ENCODE data around the gene KIF3A.

The KIF3A gene

GRCh38 chr5:132675936-132676689 is 61.2 kb downstream of the KIF3A start:
- TF ChIP-seq, protein P1, sequence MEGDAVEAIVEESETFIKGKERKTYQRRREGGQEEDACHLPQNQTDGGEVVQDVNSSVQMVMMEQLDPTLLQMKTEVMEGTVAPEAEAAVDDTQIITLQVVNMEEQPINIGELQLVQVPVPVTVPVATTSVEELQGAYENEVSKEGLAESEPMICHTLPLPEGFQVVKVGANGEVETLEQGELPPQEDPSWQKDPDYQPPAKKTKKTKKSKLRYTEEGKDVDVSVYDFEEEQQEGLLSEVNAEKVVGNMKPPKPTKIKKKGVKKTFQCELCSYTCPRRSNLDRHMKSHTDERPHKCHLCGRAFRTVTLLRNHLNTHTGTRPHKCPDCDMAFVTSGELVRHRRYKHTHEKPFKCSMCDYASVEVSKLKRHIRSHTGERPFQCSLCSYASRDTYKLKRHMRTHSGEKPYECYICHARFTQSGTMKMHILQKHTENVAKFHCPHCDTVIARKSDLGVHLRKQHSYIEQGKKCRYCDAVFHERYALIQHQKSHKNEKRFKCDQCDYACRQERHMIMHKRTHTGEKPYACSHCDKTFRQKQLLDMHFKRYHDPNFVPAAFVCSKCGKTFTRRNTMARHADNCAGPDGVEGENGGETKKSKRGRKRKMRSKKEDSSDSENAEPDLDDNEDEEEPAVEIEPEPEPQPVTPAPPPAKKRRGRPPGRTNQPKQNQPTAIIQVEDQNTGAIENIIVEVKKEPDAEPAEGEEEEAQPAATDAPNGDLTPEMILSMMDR (IDR thresholded peaks at IDR 0.05; ENCODE audit: extremely low read depth, missing control alignments) = no peak
- no peak for DNase-seq (ENCODE audit: low spot score)

GRCh38 chr5:132674671-132675506 is 62.5 kb downstream of the KIF3A start:
- DNase-seq (ENCODE audit: low spot score) = peak; percentile 79
- TF ChIP-seq, protein P1 (IDR thresholded peaks at IDR 0.05; ENCODE audit: extremely low read depth, missing control alignments) = no peak

DNA sequence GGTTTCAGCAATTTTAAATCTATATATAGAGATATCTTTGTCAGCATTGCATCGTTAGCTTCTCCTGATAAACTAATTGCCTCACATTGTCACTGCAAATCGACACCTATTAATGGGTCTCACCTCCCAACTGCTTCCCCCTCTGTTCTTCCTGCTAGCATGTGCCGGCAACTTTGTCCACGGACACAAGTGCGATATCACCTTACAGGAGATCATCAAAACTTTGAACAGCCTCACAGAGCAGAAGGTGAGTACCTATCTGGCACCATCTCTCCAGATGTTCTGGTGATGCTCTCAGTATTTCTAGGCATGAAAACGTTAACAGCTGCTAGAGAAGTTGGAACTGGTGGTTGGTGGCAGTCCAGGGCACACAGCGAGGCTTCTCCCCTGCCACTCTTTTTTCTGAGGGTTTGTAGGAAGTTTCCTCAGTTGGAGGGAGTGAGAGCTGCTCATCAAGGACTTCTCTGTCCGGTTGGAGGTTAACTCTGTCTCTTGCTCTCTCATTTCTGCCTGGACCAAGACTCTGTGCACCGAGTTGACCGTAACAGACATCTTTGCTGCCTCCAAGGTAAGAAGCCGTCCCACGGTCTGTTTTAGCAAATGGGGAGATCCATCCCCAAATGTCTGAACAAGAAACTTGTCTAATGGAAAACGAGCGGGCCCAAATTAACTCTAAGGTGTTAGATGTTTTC is 63.3 kb downstream of the KIF3A start, which contains the start of gene IL4:
Gene IL4 (plus strand): TSS at position 51 of the 692 bp plus-strand sequence. CDS start 62 bp downstream, at position 113.
- TF ChIP-seq, protein P1 (IDR thresholded peaks at IDR 0.05; ENCODE audit: extremely low read depth, missing control alignments) = no peak
- no peak for DNase-seq (ENCODE audit: low spot score)

DNA sequence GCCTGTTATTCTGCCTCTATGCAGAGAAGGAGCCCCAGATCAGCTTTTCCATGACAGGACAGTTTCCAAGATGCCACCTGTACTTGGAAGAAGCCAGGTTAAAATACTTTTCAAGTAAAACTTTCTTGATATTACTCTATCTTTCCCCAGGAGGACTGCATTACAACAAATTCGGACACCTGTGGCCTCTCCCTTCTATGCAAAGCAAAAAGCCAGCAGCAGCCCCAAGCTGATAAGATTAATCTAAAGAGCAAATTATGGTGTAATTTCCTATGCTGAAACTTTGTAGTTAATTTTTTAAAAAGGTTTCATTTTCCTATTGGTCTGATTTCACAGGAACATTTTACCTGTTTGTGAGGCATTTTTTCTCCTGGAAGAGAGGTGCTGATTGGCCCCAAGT is 63.9 kb downstream of the KIF3A start:
- TF ChIP-seq, protein P1 (IDR thresholded peaks at IDR 0.05; ENCODE audit: extremely low read depth, missing control alignments) = no peak
- no peak for DNase-seq (ENCODE audit: low spot score)

- TF ChIP-seq, protein P1 (IDR thresholded peaks at IDR 0.05; ENCODE audit: extremely low read depth, missing control alignments) = no peak
- DNase-seq (ENCODE audit: low spot score) = no peak
These were observed 66.3 kb downstream of the KIF3A start for GRCh38 chr5:132671000-132671399.

DNA sequence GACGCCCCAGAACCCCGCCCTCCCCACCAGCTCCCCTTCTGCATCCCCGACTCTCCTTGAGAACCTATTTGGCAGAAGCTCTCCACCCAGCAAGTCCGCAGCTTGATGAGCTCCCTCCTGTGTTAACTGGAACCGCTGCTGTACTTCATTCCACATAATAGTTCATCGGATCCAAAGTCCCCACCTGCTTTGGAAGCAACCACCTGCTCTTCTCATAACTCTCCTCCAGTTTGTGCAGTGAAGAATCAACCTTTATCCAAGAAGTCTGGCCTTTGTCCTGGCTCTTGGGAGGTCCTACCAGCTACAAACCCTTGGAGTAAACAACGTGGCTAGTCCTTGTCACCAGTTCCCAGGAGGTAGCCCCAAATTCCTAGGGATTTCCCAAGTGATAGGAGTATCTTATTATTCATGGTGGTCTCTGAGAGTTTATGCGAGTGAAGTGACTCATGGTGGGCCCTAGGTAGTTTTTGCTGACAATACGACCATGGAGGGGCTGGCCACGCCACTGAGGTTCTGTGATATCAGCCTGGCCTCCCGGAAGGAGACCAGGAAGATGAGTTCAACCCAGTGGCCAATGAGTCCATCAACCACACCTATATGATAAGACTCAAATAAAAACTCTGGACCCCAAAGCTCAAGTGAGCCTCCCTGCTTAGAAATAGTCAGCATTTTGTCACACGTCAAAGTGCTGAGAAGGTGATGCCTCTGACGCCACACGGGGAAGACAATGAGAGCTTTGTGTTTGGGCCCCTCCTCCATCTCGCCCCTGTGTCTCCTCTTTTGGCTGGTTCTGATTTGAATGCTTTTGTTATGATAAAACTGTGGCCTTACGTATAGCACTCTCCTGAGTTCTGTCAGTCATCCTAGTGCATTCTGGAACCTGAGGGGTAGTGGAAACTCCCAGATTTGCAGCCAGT is 67.1 kb downstream of the KIF3A start:
- DNase-seq (ENCODE audit: low spot score) = no peak
- TF ChIP-seq, protein P1 (IDR thresholded peaks at IDR 0.05; ENCODE audit: extremely low read depth, missing control alignments) = no peak
